T-helper 1 cell treated with Interleukin-12 subunit alpha and Interleukin-12 subunit beta and Interleukin-4 antibody, amounts not matched to agents 30 μg/mL and 1 μg/mL, for 36 hours (primary cell): ENCODE results near the gene JMJD1C.
"Not testable (repeated sequence)": the region's sequence is repeated elsewhere in the genome, so short reads cannot be mapped to it uniquely, and the experiment has no call there.

Source experiments
- H3K27ac Mint-ChIP-seq: one replicate; pipeline ENCODE4 v1.8.0; 2021; ENCODE audit warnings: mild to moderate bottlenecking, mixed read lengths
- H3K27me3 Mint-ChIP-seq: one replicate; pipeline ENCODE4 v1.8.0; 2021; ENCODE audit warnings: low read depth, mixed read lengths
- H3K36me3 Mint-ChIP-seq: one replicate; pipeline ENCODE4 v1.8.0; 2021; ENCODE audit warnings: low read depth, mixed read lengths
- H3K4me1 Mint-ChIP-seq: one replicate; pipeline ENCODE4 v1.8.0; 2021; ENCODE audit warnings: low read depth, mixed read lengths
- H3K4me3 Mint-ChIP-seq: one replicate; pipeline ENCODE4 v1.8.0; 2021; ENCODE audit warnings: mild to moderate bottlenecking, moderate library complexity, mixed read lengths
- H3K9me3 Mint-ChIP-seq: one replicate; pipeline ENCODE4 v1.8.0; 2021; ENCODE audit warnings: mixed read lengths

JMJD1C gene

GRCh38 chr10:63313066-63313717 lies 152.6 kb downstream of the JMJD1C start:
- H3K36me3 Mint-ChIP-seq = peaks cover 1% of the 10 kb centered on the region
- H3K27ac Mint-ChIP-seq = no peak overlapping the region
- H3K27me3 Mint-ChIP-seq = no peaks in the 10 kb centered on the region
- H3K4me1 Mint-ChIP-seq = no peaks in the 10 kb centered on the region
- no peak overlapping the region for H3K4me3 Mint-ChIP-seq
- H3K9me3 Mint-ChIP-seq = no peaks in the 10 kb centered on the region

- Mint-ChIP-seq H3K9me3 (no peaks in the 10 kb centered on the region), H3K36me3 (no peaks in the 10 kb centered on the region), H3K4me3 (no peak overlapping the region), H3K27me3 (no peaks in the 10 kb centered on the region), H3K27ac (no peak overlapping the region), H3K4me1 (no peaks in the 10 kb centered on the region)
Measured at GRCh38 chr10:63308628-63309027, 157.1 kb downstream of the JMJD1C start.

GRCh38 chr10:63304146-63304545 lies 161.6 kb downstream of the JMJD1C start:
- no peaks in the 10 kb centered on the region for H3K9me3 Mint-ChIP-seq
- H3K36me3 Mint-ChIP-seq = no peaks in the 10 kb centered on the region
- H3K27ac Mint-ChIP-seq = no peak overlapping the region
- H3K4me3 Mint-ChIP-seq = no peak overlapping the region
- H3K27me3 Mint-ChIP-seq = no peaks in the 10 kb centered on the region
- no peaks in the 10 kb centered on the region for H3K4me1 Mint-ChIP-seq

GRCh38 chr10:63300801-63301200 lies 165.0 kb downstream of the JMJD1C start:
- no peak overlapping the region for H3K27ac Mint-ChIP-seq
- no peak overlapping the region for H3K4me3 Mint-ChIP-seq
- H3K9me3 Mint-ChIP-seq = no peaks in the 10 kb centered on the region
- no peaks in the 10 kb centered on the region for H3K27me3 Mint-ChIP-seq
- H3K36me3 Mint-ChIP-seq = no peaks in the 10 kb centered on the region
- no peaks in the 10 kb centered on the region for H3K4me1 Mint-ChIP-seq

GRCh38 chr10:63297941-63298340 lies 167.8 kb downstream of the JMJD1C start:
- no peak overlapping the region for H3K27ac Mint-ChIP-seq
- no peak overlapping the region for H3K4me3 Mint-ChIP-seq
- H3K4me1 Mint-ChIP-seq = peaks cover 3% of the 10 kb centered on the region
- H3K36me3 Mint-ChIP-seq = no peaks in the 10 kb centered on the region
- no peaks in the 10 kb centered on the region for H3K27me3 Mint-ChIP-seq
- H3K9me3 Mint-ChIP-seq = no peaks in the 10 kb centered on the region

- H3K4me3 Mint-ChIP-seq = no peak overlapping the region
- no peaks in the 10 kb centered on the region for H3K9me3 Mint-ChIP-seq
- no peaks in the 10 kb centered on the region for H3K27me3 Mint-ChIP-seq
- no peaks in the 10 kb centered on the region for H3K36me3 Mint-ChIP-seq
- H3K4me1 Mint-ChIP-seq = peaks cover 4% of the 10 kb centered on the region
- H3K27ac Mint-ChIP-seq = no peak overlapping the region
Measured at GRCh38 chr10:63294781-63295180, 171.0 kb downstream of the JMJD1C start.

- H3K36me3 Mint-ChIP-seq, H3K4me3 Mint-ChIP-seq, H3K27me3 Mint-ChIP-seq, H3K9me3 Mint-ChIP-seq, H3K27ac Mint-ChIP-seq, H3K4me1 Mint-ChIP-seq: not testable (repeated sequence)
Measured at GRCh38 chr10:63292847-63293246, 172.9 kb downstream of the JMJD1C start.

GRCh38 chr10:63288170-63288569 lies 177.6 kb downstream of the JMJD1C start:
- Mint-ChIP-seq H3K4me3 (no peak overlapping the region), H3K27me3 (no peaks in the 10 kb centered on the region), H3K9me3 (no peaks in the 10 kb centered on the region), H3K27ac (no peak overlapping the region), H3K36me3 (peaks cover 2% of the 10 kb centered on the region), H3K4me1 (peaks cover 9% of the 10 kb centered on the region)

- H3K36me3 Mint-ChIP-seq = peaks cover 2% of the 10 kb centered on the region
- H3K27me3 Mint-ChIP-seq = no peaks in the 10 kb centered on the region
- peaks cover 5% of the 10 kb centered on the region for H3K4me1 Mint-ChIP-seq
- H3K4me3 Mint-ChIP-seq = no peak overlapping the region
- H3K27ac Mint-ChIP-seq = no peak overlapping the region
- H3K9me3 Mint-ChIP-seq = no peaks in the 10 kb centered on the region
Measured at GRCh38 chr10:63286754-63287264, 179.0 kb downstream of the JMJD1C start.

GRCh38 chr10:63286340-63286739 lies 179.4 kb downstream of the JMJD1C start:
- Mint-ChIP-seq H3K4me1 (peaks cover 5% of the 10 kb centered on the region), H3K36me3 (peaks cover 2% of the 10 kb centered on the region), H3K9me3 (no peaks in the 10 kb centered on the region), H3K4me3 (no peak overlapping the region), H3K27ac (no peak overlapping the region), H3K27me3 (no peaks in the 10 kb centered on the region)

GRCh38 chr10:63283901-63284300 lies 181.9 kb downstream of the JMJD1C start:
- H3K27ac Mint-ChIP-seq, H3K9me3 Mint-ChIP-seq, H3K27me3 Mint-ChIP-seq, H3K4me3 Mint-ChIP-seq, H3K36me3 Mint-ChIP-seq, H3K4me1 Mint-ChIP-seq: not testable (repeated sequence)

GRCh38 chr10:63283093-63283492 lies 182.7 kb downstream of the JMJD1C start:
- no peak overlapping the region for H3K27ac Mint-ChIP-seq
- H3K9me3 Mint-ChIP-seq = no peaks in the 10 kb centered on the region
- peaks cover 4% of the 10 kb centered on the region for H3K36me3 Mint-ChIP-seq
- H3K4me1 Mint-ChIP-seq = peaks cover 5% of the 10 kb centered on the region
- H3K27me3 Mint-ChIP-seq = no peaks in the 10 kb centered on the region
- no peak overlapping the region for H3K4me3 Mint-ChIP-seq

- H3K36me3 Mint-ChIP-seq = peaks cover 4% of the 10 kb centered on the region
Measured at GRCh38 chr10:63281967-63282366, 183.8 kb downstream of the JMJD1C start.

GRCh38 chr10:63280386-63280785 lies 185.4 kb downstream of the JMJD1C start:
- Mint-ChIP-seq H3K4me3 (no peak overlapping the region), H3K27ac (no peak overlapping the region), H3K36me3 (peaks cover 4% of the 10 kb centered on the region), H3K27me3 (no peaks in the 10 kb centered on the region), H3K4me1 (peaks cover 5% of the 10 kb centered on the region), H3K9me3 (no peaks in the 10 kb centered on the region)

More at GRCh38 chr10:63281967-63282366, 183.8 kb downstream of the JMJD1C start:
- no peaks in the 10 kb centered on the region for H3K9me3 Mint-ChIP-seq
- H3K27me3 Mint-ChIP-seq = no peaks in the 10 kb centered on the region
- H3K4me3 Mint-ChIP-seq = no peak overlapping the region
- H3K4me1 Mint-ChIP-seq = peaks cover 5% of the 10 kb centered on the region
- no peak overlapping the region for H3K27ac Mint-ChIP-seq

GRCh38 chr10:63275094-63275493 lies 190.7 kb downstream of the JMJD1C start:
- Mint-ChIP-seq H3K4me3 (no peak overlapping the region), H3K4me1 (peaks cover 19% of the 10 kb centered on the region), H3K36me3 (peaks cover 2% of the 10 kb centered on the region), H3K27ac (no peak overlapping the region), H3K9me3 (no peaks in the 10 kb centered on the region), H3K27me3 (no peaks in the 10 kb centered on the region)

- Mint-ChIP-seq H3K4me1 (peaks cover 19% of the 10 kb centered on the region), H3K36me3 (no peaks in the 10 kb centered on the region), H3K27me3 (no peaks in the 10 kb centered on the region), H3K27ac (peak overlapping the region; percentile 88), H3K4me3 (no peak overlapping the region), H3K9me3 (no peaks in the 10 kb centered on the region)
Measured at GRCh38 chr10:63273577-63273976, 192.2 kb downstream of the JMJD1C start.
